HCT116 (cell line): ENCODE results near the gene ADAMTS19. TPM values are rescaled to one million over a fixed set of nuclear protein-coding genes. Genes with fewer than 3 reads are reported as not detected.

Experiments used
- ATAC-seq: fragments of 200-7000 bp; cut with Tn5 transposase; 2 replicates; pipeline ENCODE4 v1.9.1; 2020; ENCODE audit warnings: mild to moderate bottlenecking, moderate library complexity
- BruUV-seq: library from RNA; stranded (reverse); fragments of 400-500 nt; replicated peaks from 2 replicates; lab custom pipeline; 2021; lab: Mats Ljungman, UMichigan
- CTCF ChIA-PET: fragments of 300-600 bp; sonication (Branson Sonifier 250); formaldehyde crosslinking; loops from one replicate; lab custom pipeline; 2021; ENCODE audit warnings: antibody characterized with exemption; lab: Charles Lee
- POLR2A ChIA-PET: fragments of 300-600, 350-600 bp; sonication (Branson Sonifier 250); formaldehyde crosslinking; loops from one replicate; lab custom pipeline; 2021; ENCODE audit warnings: antibody characterized with exemption; lab: Charles Lee
- RAD21 ChIA-PET, 2 experiments: fragments of 300-600 bp; sonication (Branson Sonifier 250); formaldehyde crosslinking; loops; one replicate each; lab custom pipeline; 2023; ENCODE audit warnings: low total read pairs in 2 of 2; ENCODE audit not compliant: uncharacterized antibody in 2 of 2, unreplicated experiment in 2 of 2, low non-redundant PET in 1 of 2; lab: Charles Lee
- DNase-seq: peaks from one replicate; pipeline ENCODE4 v3.0.0-alpha.2; 2010; ENCODE audit warnings: low read depth, low spot score
- H2AFZ ChIP-seq: fragments of 200-600 bp; shearing (Covaris generic), sonication (generic); 2 replicates; pipeline ENCODE4 v1.6.1; 2017; ENCODE audit warnings: low read depth, mixed run types, mixed read lengths, antibody characterized with exemption, low read length; ENCODE audit not compliant: poor library complexity, severe bottlenecking
- H3K27ac ChIP-seq: 2 replicates; pipeline ENCODE4 v1.5.1; 2012; ENCODE audit warnings: low read depth, low read length
- H3K27me3 ChIP-seq: fragments of 200-600 bp; sonication (generic); 2 replicates; pipeline ENCODE4 v1.6.1; 2016; ENCODE audit warnings: mixed run types, low read length, mixed read lengths; ENCODE audit not compliant: insufficient read depth
- H3K36me3 ChIP-seq, 2 experiments: fragments of 200-500 bp in 1 of 2; fragments of 200-600 bp in 1 of 2; sonication (Bioruptor generic) in 1 of 2; sonication (generic) in 1 of 2; 2 replicates each; pipeline versions ENCODE4 v1.5.1 to v1.6.1; 2014 to 2016; ENCODE audit warnings: low read length in 2 of 2, inconsistent platforms in 1 of 2, mixed read lengths in 1 of 2, mixed run types in 1 of 2; ENCODE audit not compliant: insufficient read depth in 2 of 2, control insufficient read depth in 1 of 2
- H3K4me1 ChIP-seq, 2 experiments: fragments of 200-600 bp in 1 of 2; sonication (generic) in 1 of 2; 2 replicates each; pipeline versions ENCODE4 v1.5.1 to v1.6.1; 2012 to 2017; ENCODE audit warnings: low read length in 2 of 2, inconsistent platforms in 1 of 2, mild to moderate bottlenecking in 1 of 2, mixed read lengths in 1 of 2, mixed run types in 1 of 2, moderate library complexity in 1 of 2; ENCODE audit not compliant: insufficient read depth in 2 of 2, control insufficient read depth in 1 of 2
- H3K4me2 ChIP-seq: fragments of 200-600 bp; sonication (generic); 2 replicates; pipeline ENCODE4 v1.6.1; 2017; ENCODE audit warnings: mixed run types, low read length, mixed read lengths
- H3K4me3 ChIP-seq, 2 experiments: fragments of 200-600 bp in 1 of 2; sonication (generic) in 1 of 2; replicated peaks in 1 of 2; 2 replicates each; pipeline ENCODE4 v1.5.1; 2011 to 2016; ENCODE audit warnings: low read length in 2 of 2, control low read depth in 1 of 2, low read depth in 1 of 2, mild to moderate bottlenecking in 1 of 2, mixed read lengths in 1 of 2, mixed run types in 1 of 2
- H3K79me2 ChIP-seq: fragments of 200-600 bp; sonication (generic); 2 replicates; pipeline ENCODE4 v1.6.1; 2017; ENCODE audit warnings: mild to moderate bottlenecking, mixed run types, low read length, moderate library complexity, mixed read lengths; ENCODE audit not compliant: insufficient read depth
- H3K9ac ChIP-seq: fragments of 200-600 bp; sonication (generic); 2 replicates; pipeline ENCODE4 v1.6.1; 2016; ENCODE audit warnings: low read length, mixed read lengths
- H3K9me2 ChIP-seq: fragments of 200-600 bp; sonication (generic), shearing (Covaris generic); 2 replicates; pipeline ENCODE4 v1.6.1; 2017; ENCODE audit warnings: mixed run types, mild to moderate bottlenecking, moderate library complexity; ENCODE audit not compliant: insufficient read depth
- H3K9me3 ChIP-seq, 2 experiments: fragments of 200-500 bp in 1 of 2; fragments of 200-600 bp in 1 of 2; sonication (Bioruptor generic) in 1 of 2; sonication (generic) in 1 of 2; 2 replicates each; pipeline ENCODE4 v1.6.1; 2014 to 2017; ENCODE audit warnings: low read length in 2 of 2, mixed read lengths in 2 of 2, inconsistent platforms in 1 of 2, low read depth in 1 of 2, mild to moderate bottlenecking in 1 of 2, mixed run types in 1 of 2, moderate library complexity in 1 of 2; ENCODE audit not compliant: control insufficient read depth in 1 of 2, insufficient read depth in 1 of 2
- H4K20me1 ChIP-seq: fragments of 200-600 bp; sonication (generic), shearing (Covaris generic); 2 replicates; pipeline ENCODE4 v1.6.1; 2017; ENCODE audit warnings: mixed run types, mild to moderate bottlenecking, moderate library complexity; ENCODE audit not compliant: insufficient read depth
- CBX3 ChIP-seq: IDR thresholded peaks from 2 replicates; pipeline ENCODE4 v1.6.1; 2012; ENCODE audit warnings: low read depth
- CEBPB ChIP-seq: IDR thresholded peaks from 2 replicates; pipeline ENCODE4 v1.6.1; 2012; ENCODE audit warnings: low read depth
- ELF1 ChIP-seq: IDR thresholded peaks from 2 replicates; pipeline ENCODE4 v1.6.1; 2012; ENCODE audit warnings: low read depth, borderline replicate concordance
- EZH2phosphoT487 ChIP-seq: fragments of 200-600 bp; IDR thresholded peaks from 2 replicates; pipeline ENCODE4 v1.6.1; 2018; ENCODE audit warnings: antibody characterized with exemption, borderline replicate concordance
- FOSL1 ChIP-seq: IDR thresholded peaks from 2 replicates; pipeline ENCODE4 v1.6.1; 2012; ENCODE audit warnings: low read depth
- JUND ChIP-seq: IDR thresholded peaks from 2 replicates; pipeline ENCODE4 v1.6.1; 2012
- POLR2AphosphoS5 ChIP-seq: IDR thresholded peaks from 2 replicates; pipeline ENCODE4 v1.6.1; 2011; ENCODE audit warnings: mild to moderate bottlenecking, low read depth, low read length, moderate library complexity
- SIN3A ChIP-seq: IDR thresholded peaks from 2 replicates; pipeline ENCODE4 v1.6.1; 2012; ENCODE audit warnings: low read depth
- TCF7L2 ChIP-seq: IDR thresholded peaks from 2 replicates; pipeline ENCODE4 v1.7.0; 2011; ENCODE audit warnings: borderline replicate concordance, inconsistent platforms; ENCODE audit not compliant: insufficient read depth, insufficient read length; ENCODE audit errors: extremely low read depth
- YY1 ChIP-seq: IDR thresholded peaks from 2 replicates; pipeline ENCODE4 v1.6.1; 2011; ENCODE audit warnings: low read length, low read depth, moderate library complexity, mild to moderate bottlenecking; ENCODE audit not compliant: insufficient replicate concordance; ENCODE audit errors: extremely low read depth
- ZNF274 ChIP-seq: fragments of 200-500 bp; sonication (Bioruptor generic); IDR thresholded peaks from 2 replicates; pipeline ENCODE4 v1.6.1; 2014; ENCODE audit warnings: mild to moderate bottlenecking, low read depth, low read length, inconsistent platforms
- intact Hi-C: fragments of 100-400 bp; cut with micrococcal nuclease; formaldehyde crosslinking; loops from 2 replicates; pipeline ENCODE4 v1.10.0; 2022
- total RNA-seq: library from RNA; stranded (reverse); gene quantifications from one replicate; pipeline ENCODE4 v1.2.1, GENCODE V29; 2021; ENCODE audit not compliant: unreplicated experiment
- TF ChIP-seq, protein P1 (sequence below): IDR thresholded peaks from 2 replicates; pipeline ENCODE4 v1.6.1; 2012
- TF ChIP-seq, protein P2 (sequence below): IDR thresholded peaks from 2 replicates; pipeline ENCODE4 v1.6.1; 2011; ENCODE audit warnings: mild to moderate bottlenecking, low read length, moderate library complexity; ENCODE audit not compliant: insufficient replicate concordance; ENCODE audit errors: extremely low read depth
- TF ChIP-seq, protein P3 (sequence below), 3 experiments: fragments of 200-600 bp in 1 of 3; sonication (generic) in 1 of 3; IDR thresholded peaks in 2 of 3; conservative IDR thresholded peaks in 1 of 3; 2 replicates each; pipeline ENCODE4 v1.5.1; 2012 to 2017; ENCODE audit warnings: low read depth in 2 of 3, low read length in 2 of 3, antibody characterized with exemption in 1 of 3, borderline replicate concordance in 1 of 3, control low read depth in 1 of 3, mild to moderate bottlenecking in 1 of 3, mixed read lengths in 1 of 3, mixed run types in 1 of 3, moderate library complexity in 1 of 3; ENCODE audit not compliant: insufficient read depth in 1 of 3
- TF ChIP-seq, protein P4 (sequence below): IDR thresholded peaks from 2 replicates; pipeline ENCODE4 v1.6.1; 2012

The ADAMTS19 gene
- total RNA-seq, 1 experiment from 2014 or later: not detected

DNA sequence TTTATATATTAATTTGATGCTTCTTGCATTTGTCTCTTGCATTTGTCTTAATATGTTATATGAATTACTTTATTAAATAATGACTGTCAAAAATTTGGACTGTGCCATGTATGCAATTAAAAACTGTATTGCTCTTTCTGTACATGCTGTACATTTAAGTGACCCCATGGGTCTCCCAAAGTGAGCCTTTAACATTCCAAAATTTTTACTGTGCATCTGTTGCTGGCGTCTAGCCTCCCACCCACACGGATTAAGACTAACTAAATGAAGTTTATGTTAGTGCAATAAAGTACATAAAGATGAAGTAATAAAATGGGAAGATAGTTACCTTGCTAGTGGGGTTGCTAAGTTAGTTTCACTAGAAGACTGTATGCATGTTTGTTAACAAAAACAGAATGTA lies 48.5 kb downstream of the ADAMTS19 start:
- H3K4me2 ChIP-seq: no peak overlapping the region
- no peak for ATAC-seq
- TF ChIP-seq ELF1 (no peak), POLR2AphosphoS5 (no peak), SIN3A (no peak), CBX3 (no peak), FOSL1 (no peak), JUND (no peak), YY1 (no peak), CEBPB (no peak), ZNF274 (no peak), TCF7L2 (no peak), EZH2phosphoT487 (no peak)
- TF ChIP-seq, protein P1, sequence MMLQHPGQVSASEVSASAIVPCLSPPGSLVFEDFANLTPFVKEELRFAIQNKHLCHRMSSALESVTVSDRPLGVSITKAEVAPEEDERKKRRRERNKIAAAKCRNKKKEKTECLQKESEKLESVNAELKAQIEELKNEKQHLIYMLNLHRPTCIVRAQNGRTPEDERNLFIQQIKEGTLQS: no peak
- TF ChIP-seq, protein P2, sequence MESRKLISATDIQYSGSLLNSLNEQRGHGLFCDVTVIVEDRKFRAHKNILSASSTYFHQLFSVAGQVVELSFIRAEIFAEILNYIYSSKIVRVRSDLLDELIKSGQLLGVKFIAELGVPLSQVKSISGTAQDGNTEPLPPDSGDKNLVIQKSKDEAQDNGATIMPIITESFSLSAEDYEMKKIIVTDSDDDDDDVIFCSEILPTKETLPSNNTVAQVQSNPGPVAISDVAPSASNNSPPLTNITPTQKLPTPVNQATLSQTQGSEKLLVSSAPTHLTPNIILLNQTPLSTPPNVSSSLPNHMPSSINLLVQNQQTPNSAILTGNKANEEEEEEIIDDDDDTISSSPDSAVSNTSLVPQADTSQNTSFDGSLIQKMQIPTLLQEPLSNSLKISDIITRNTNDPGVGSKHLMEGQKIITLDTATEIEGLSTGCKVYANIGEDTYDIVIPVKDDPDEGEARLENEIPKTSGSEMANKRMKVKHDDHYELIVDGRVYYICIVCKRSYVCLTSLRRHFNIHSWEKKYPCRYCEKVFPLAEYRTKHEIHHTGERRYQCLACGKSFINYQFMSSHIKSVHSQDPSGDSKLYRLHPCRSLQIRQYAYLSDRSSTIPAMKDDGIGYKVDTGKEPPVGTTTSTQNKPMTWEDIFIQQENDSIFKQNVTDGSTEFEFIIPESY: no peak
- TF ChIP-seq, protein P3, sequence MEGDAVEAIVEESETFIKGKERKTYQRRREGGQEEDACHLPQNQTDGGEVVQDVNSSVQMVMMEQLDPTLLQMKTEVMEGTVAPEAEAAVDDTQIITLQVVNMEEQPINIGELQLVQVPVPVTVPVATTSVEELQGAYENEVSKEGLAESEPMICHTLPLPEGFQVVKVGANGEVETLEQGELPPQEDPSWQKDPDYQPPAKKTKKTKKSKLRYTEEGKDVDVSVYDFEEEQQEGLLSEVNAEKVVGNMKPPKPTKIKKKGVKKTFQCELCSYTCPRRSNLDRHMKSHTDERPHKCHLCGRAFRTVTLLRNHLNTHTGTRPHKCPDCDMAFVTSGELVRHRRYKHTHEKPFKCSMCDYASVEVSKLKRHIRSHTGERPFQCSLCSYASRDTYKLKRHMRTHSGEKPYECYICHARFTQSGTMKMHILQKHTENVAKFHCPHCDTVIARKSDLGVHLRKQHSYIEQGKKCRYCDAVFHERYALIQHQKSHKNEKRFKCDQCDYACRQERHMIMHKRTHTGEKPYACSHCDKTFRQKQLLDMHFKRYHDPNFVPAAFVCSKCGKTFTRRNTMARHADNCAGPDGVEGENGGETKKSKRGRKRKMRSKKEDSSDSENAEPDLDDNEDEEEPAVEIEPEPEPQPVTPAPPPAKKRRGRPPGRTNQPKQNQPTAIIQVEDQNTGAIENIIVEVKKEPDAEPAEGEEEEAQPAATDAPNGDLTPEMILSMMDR (IDR thresholded peaks at IDR 0.05 in 2 of 3, conservative IDR thresholded peaks at IDR 0.05 in 1 of 3; ENCODE audit: borderline replicate concordance in 1 of 3, insufficient read depth in 1 of 3, low read depth in 2 of 3, low read length in 2 of 3): no peak
- TF ChIP-seq, protein P4, sequence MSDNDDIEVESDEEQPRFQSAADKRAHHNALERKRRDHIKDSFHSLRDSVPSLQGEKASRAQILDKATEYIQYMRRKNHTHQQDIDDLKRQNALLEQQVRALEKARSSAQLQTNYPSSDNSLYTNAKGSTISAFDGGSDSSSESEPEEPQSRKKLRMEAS: no peak
- TF ChIP-seq, all 23 proteins: peak for 0
- Histone ChIP-seq H3K27ac (no peak overlapping the region), H3K4me1 (no peaks in the 10 kb centered on the region), H3K9me2 (no peaks in the 10 kb centered on the region), H3K79me2 (no peaks in the 10 kb centered on the region), H2AFZ (no peak overlapping the region), H3K4me3 (no peak overlapping the region), H4K20me1 (no peaks in the 10 kb centered on the region), H3K36me3 (no peaks in the 10 kb centered on the region), H3K9me3 (no peaks in the 10 kb centered on the region), H3K9ac (no peak overlapping the region), H3K27me3 (no peaks in the 10 kb centered on the region)
- ChIA-PET POLR2A (no interaction called here), CTCF (no interaction called here), RAD21 (no interaction called here)
- no peak for DNase-seq
- intact Hi-C loops: no loop called here
- BruUV-seq: no TSS peak
